Smooth muscle cell of the coronary artery (primary cell): ENCODE data around the gene MYL7. TPM values are rescaled to one million over a fixed set of nuclear protein-coding genes. Genes with fewer than 3 reads are reported as not detected.

Experiments
- total RNA-seq: library from RNA; depleted of rRNA; stranded (reverse); fragments of >200 nt; gene quantifications from 2 replicates; pipeline ENCODE4 v1.2.3, GENCODE V29; 2014; ENCODE audit warnings: low replicate concordance

Gene MYL7
- total RNA-seq, result 0.82 TPM in 1 of 2 replicates, not detected in the other

DNA sequence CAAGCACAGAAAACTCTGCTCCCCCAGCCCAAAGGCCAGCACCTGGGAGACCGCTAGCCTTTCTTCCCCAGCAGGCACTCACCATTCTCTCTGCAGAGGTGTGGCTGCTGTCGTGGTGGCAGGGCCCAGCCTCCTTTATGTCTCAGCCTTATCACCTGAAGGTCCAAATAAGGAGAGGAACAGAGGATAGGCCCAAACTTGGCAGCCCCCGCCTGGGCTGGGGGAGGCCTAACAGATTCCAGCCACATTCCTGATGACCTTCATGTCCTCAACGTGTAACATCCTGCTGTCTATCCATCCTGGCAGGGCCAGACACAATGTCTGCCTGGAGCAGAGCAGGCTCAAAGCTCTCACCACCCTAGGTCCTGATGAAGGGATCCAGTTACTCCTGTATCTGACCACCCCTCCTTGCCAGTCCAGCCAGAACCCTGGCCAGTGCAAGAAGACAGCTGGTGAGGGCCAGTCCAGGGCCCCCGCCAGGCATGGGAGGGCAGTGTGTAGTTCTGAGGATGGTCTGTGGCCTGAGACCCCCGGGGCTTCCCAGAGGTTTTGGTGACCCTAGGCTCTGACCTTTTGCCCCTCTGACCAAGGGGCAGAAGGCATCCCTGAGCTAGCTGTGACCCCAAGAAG lies at the start of gene MYL7:
TSS of gene MYL7 (minus strand) at position 112 of the 630 bp plus-strand sequence. CDS start at position 85, 27 bp downstream.

GRCh38 chr7:44189286-44189992 lies 48.3 kb upstream of the MYL7 start, which contains the start of gene GCK:
Gene GCK, minus strand, starts transcription at chr7:44189439. Its CDS starts 486 bp downstream, at chr7:44188953.

DNA sequence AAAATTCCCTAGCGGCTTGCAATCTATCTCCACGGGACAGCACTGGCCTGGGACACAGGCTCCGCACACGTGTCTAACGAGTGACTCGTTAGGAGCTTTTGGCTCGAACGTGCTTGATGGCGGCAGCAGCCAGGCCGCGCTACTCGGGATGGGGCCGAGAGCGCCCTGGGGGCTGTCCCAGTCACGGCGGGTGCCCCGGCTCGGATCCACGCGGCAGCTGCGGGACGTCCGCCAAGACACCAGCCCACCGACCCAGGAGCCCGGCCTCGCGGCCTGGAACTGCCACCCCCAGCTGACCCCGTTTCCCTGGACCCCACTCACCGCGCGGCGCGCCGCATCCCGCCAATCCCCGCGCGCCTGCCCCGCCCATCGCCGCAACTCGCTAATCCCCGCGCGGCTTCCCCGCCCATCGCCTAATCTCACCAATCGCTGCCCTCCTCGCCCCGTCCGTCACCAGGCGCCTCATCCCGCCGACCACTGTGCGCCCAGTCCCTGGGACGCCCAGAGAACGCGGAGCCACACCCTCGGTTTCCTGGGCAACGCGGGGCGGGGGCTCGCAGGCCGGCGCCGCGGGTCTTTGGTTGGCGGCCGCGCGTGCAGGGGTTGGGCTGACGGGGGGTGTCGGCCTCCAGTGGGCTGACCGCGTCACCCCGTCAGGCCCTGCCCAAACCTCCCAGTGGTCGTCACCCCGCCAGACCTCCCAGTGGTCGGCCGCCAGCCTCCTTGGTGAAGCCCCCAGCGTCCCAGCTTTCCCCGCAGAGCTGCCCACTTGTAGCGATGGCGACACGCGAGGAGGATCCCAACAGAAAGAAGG lies 17.7 kb downstream of the MYL7 start, which contains the start of gene POLD2:
TSS of gene POLD2 (minus strand) at position 359 of the 814 bp plus-strand sequence. CDS start 1,495 bp downstream, outside the sequence.

GRCh38 chr7:44103923-44104859 lies 36.9 kb downstream of the MYL7 start, which contains the start of gene AEBP1:
Gene AEBP1, plus strand, starts transcription at chr7:44104345. Its CDS starts 321 bp downstream, at chr7:44104666.

Other genes starting within 250 kb of the MYL7 start
- 24.8 and 25.4 TPM in 2 replicates for gene URGCP, start 234.7 kb downstream of the MYL7 start, total RNA-seq
- 8.4 and 12.1 TPM in 2 replicates for gene UBE2D4, start 214.9 kb downstream of the MYL7 start, total RNA-seq
- gene SPDYE1, start 143.4 kb downstream of the MYL7 start, total RNA-seq, result not detected in 2 replicates
- gene DBNL, start 96.6 kb downstream of the MYL7 start, total RNA-seq, result 171 and 262 TPM in 2 replicates
- gene PGAM2, start 75.8 kb downstream of the MYL7 start, total RNA-seq, result 0.75 and 2.5 TPM in 2 replicates
- gene POLM, start 58.8 kb downstream of the MYL7 start, total RNA-seq, result 8.6 and 15.2 TPM in 2 replicates
- gene AEBP1, start 37.0 kb downstream of the MYL7 start, total RNA-seq, result 80.0 and 122 TPM in 2 replicates
- gene POLD2, start 17.8 kb downstream of the MYL7 start, total RNA-seq, result 72.0 and 80.7 TPM in 2 replicates
- 0.60 and 1.6 TPM in 2 replicates for gene GCK, start 48.1 kb upstream of the MYL7 start, total RNA-seq
- 41.7 and 128 TPM in 2 replicates for gene YKT6, start 59.6 kb upstream of the MYL7 start, total RNA-seq
- gene CAMK2B, start 184.3 kb upstream of the MYL7 start, total RNA-seq, result 0.23 and 0.59 TPM in 2 replicates